ENCODE results near the gene TMED4. TPM values are rescaled to one million over a fixed set of nuclear protein-coding genes. Genes with fewer than 3 reads are reported as not detected.

Gene TMED4
- total RNA-seq, 1 experiment from 2014 or later, result 115 TPM

GRCh38 chr7:44607141-44608068 lies 25.4 kb upstream of the TMED4 start:
- CTCF ChIA-PET, result interaction anchor here (0.9 to 3.3 kb wide), 4 partner anchors 25 to 164 kb away, joined by 3 to 23 read pairs (median 7); partner anchors contain the start of gene TMED4
- Mint-ChIP-seq H3K4me1 (ENCODE audit: low read depth, unreplicated experiment) (peaks cover 17% of the 10 kb centered on the region), H3K36me3 (ENCODE audit: insufficient read depth, unreplicated experiment) (peaks cover 61% of the 10 kb centered on the region), H3K27me3 (ENCODE audit: unreplicated experiment) (no peaks in the 10 kb centered on the region), H3K27ac (ENCODE audit: unreplicated experiment) (peak overlapping the region; percentile 95), H3K9me3 (ENCODE audit: low read depth, unreplicated experiment) (no peaks in the 10 kb centered on the region), H3K4me3 (ENCODE audit: low read depth, unreplicated experiment) (peak overlapping the region; percentile 95)
- DNase-seq, result no peak
- TSS peak; percentile 74 for BruUV-seq (replicated peaks)
- intact Hi-C loops (cut with micrococcal nuclease; ENCODE audit: unreplicated experiment), result loop anchor here (2.0 kb wide), 1 partner anchor 31 kb away; no protein-coding TSS in a partner anchor
- TF ChIP-seq CTCF (IDR thresholded peaks at IDR 0.05; ENCODE audit: unreplicated experiment), result no peak

- H3K27me3 Mint-ChIP-seq (ENCODE audit: unreplicated experiment), result no peaks in the 10 kb centered on the region
- no peak for TF ChIP-seq CTCF (IDR thresholded peaks at IDR 0.05; ENCODE audit: unreplicated experiment)
- H3K4me3 Mint-ChIP-seq (ENCODE audit: low read depth, unreplicated experiment), result peak within 1 kb of the TSS; percentile 95
- peak; percentile 100 for DNase-seq
- H3K9me3 Mint-ChIP-seq (ENCODE audit: low read depth, unreplicated experiment), result no peaks in the 10 kb centered on the region
- H3K4me1 Mint-ChIP-seq (ENCODE audit: low read depth, unreplicated experiment), result peaks cover 17% of the 10 kb centered on the region
- TSS peak; percentile 92 for BruUV-seq (replicated peaks)
- intact Hi-C loops (cut with micrococcal nuclease; ENCODE audit: unreplicated experiment), result loop anchor here (2.0 kb wide), 1 partner anchor 32 kb away; no protein-coding TSS in a partner anchor
- peaks cover 56% of the 10 kb centered on the region for H3K36me3 Mint-ChIP-seq (ENCODE audit: insufficient read depth, unreplicated experiment)
- CTCF ChIA-PET, result interaction anchor here (0.6 to 3.3 kb wide), 6 partner anchors 16 to 230 kb away, joined by 3 to 23 read pairs (median 6); partner anchors contain the start of gene TMED4
- peak within 1 kb of the TSS; percentile 95 for H3K27ac Mint-ChIP-seq (ENCODE audit: unreplicated experiment)
These were observed 24.5 kb upstream of the TMED4 start, which contains the start of gene OGDH for GRCh38 chr7:44606341-44607140. Gene OGDH, plus strand, starts transcription at chr7:44606627. Its CDS starts 17,717 bp downstream, at chr7:44624344.

GRCh38 chr7:44604941-44605340 lies 22.9 kb upstream of the TMED4 start:
- Mint-ChIP-seq H3K36me3 (ENCODE audit: insufficient read depth, unreplicated experiment) (peaks cover 46% of the 10 kb centered on the region), H3K9me3 (ENCODE audit: low read depth, unreplicated experiment) (no peaks in the 10 kb centered on the region), H3K27ac (ENCODE audit: unreplicated experiment) (no peak overlapping the region), H3K4me3 (ENCODE audit: low read depth, unreplicated experiment) (peak overlapping the region; percentile 95), H3K27me3 (ENCODE audit: unreplicated experiment) (no peaks in the 10 kb centered on the region), H3K4me1 (ENCODE audit: low read depth, unreplicated experiment) (peaks cover 17% of the 10 kb centered on the region)
- no peak for TF ChIP-seq CTCF (IDR thresholded peaks at IDR 0.05; ENCODE audit: unreplicated experiment)
- no TSS peak for BruUV-seq (replicated peaks)
- DNase-seq, result no peak
- CTCF ChIA-PET, result interaction anchor here (0.6 to 3.3 kb wide), 4 partner anchors 10 to 265 kb away, joined by 3 to 23 read pairs (median 5); no protein-coding TSS in a partner anchor
- intact Hi-C loops (cut with micrococcal nuclease; ENCODE audit: unreplicated experiment), result no loop called here

GRCh38 chr7:44603193-44603592 lies 21.2 kb upstream of the TMED4 start:
- CTCF ChIA-PET, result interaction anchor here (0.5 to 0.7 kb wide), 3 partner anchors 86 to 317 kb away, joined by 3 to 8 read pairs (median 5); no protein-coding TSS in a partner anchor

More at GRCh38 chr7:44603193-44603592, 21.2 kb upstream of the TMED4 start:
- Mint-ChIP-seq H3K9me3 (ENCODE audit: low read depth, unreplicated experiment) (no peaks in the 10 kb centered on the region), H3K4me1 (ENCODE audit: low read depth, unreplicated experiment) (peaks cover 25% of the 10 kb centered on the region), H3K27me3 (ENCODE audit: unreplicated experiment) (no peaks in the 10 kb centered on the region), H3K4me3 (ENCODE audit: low read depth, unreplicated experiment) (no peak overlapping the region), H3K36me3 (ENCODE audit: insufficient read depth, unreplicated experiment) (peaks cover 29% of the 10 kb centered on the region), H3K27ac (ENCODE audit: unreplicated experiment) (no peak overlapping the region)
- no peak for DNase-seq
- no peak for TF ChIP-seq CTCF (IDR thresholded peaks at IDR 0.05; ENCODE audit: unreplicated experiment)
- intact Hi-C loops (cut with micrococcal nuclease; ENCODE audit: unreplicated experiment), result no loop called here
- BruUV-seq (replicated peaks), result no TSS peak
